DMS53 (cell line): Measurements from ENCODE around the gene MFSD1.
"Not testable (repeated sequence)": the region's sequence is repeated elsewhere in the genome, so short reads cannot be mapped to it uniquely, and the experiment has no call there.

Source experiments
- DNase-seq: peaks from one replicate; lab custom pipeline; 2025; lab: John Stamatoyannopoulos, UW

The MFSD1 gene

DNA sequence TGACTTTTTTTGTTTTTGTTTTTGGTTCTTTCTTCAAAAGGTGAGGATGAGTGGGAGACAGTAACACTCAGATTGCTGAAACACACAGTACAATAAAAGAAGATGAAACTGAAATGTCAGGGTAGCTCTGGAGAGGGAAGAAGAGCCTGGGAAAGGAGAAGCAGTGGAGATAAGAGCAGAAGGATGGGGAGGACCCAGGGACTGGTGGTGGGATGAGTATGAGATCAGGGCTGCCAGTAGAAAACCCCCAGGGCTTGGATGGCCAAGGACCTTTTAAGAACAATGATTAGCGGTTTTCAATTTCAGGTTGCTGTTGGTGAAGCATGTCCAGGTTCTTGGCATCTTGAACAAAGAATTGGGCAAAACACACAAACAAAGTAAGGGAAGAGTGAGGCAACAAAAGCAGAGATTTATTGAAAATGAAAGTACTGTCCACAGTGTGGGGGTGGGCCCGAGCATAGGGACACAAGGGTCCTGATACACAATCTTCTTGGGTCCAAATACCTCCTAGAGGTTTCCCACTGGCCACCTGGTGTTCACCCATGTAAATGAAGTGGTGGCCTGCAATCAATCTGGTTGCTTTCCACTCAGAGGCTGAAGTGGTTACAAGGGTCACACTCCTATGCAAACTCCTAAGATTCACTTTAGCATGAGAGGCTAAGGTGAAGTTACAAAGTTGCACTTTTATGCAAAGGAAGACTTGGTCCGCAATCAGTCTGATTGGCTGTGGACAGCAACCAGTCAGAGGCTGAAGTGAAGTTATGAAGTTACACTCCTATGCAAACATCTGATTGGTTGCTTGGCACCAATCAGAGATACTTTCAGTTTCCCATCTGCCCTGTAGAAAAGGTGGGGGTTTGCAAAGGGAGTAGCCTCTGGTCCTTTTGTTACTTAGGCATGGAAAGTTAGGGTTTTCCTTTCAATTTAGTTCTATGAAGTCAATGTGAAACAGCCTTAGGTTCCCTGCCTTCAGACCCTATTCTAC lies 26.1 kb upstream of the MFSD1 start:
- DNase-seq, result peak; percentile 10

DNA sequence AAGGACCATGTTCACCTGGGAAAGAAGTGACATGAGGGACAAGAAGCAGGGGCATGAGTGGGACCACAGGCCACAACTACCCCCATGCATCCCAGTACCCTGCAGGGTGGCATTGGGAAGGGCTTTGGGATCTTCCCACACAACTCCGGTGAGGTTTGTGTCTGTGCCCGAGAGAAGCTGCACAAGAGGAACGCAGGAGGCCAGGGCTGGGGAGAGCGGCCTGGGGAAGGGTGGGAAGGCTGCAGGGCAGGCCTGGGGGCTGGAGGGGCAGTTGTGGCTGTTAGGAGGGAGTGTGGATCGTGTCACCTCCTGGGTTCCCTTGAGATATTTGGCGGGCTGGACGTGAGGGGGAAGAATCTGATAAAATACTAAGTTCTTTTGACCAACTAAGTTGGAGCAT lies 25.3 kb upstream of the MFSD1 start:
- no peak for DNase-seq

DNA sequence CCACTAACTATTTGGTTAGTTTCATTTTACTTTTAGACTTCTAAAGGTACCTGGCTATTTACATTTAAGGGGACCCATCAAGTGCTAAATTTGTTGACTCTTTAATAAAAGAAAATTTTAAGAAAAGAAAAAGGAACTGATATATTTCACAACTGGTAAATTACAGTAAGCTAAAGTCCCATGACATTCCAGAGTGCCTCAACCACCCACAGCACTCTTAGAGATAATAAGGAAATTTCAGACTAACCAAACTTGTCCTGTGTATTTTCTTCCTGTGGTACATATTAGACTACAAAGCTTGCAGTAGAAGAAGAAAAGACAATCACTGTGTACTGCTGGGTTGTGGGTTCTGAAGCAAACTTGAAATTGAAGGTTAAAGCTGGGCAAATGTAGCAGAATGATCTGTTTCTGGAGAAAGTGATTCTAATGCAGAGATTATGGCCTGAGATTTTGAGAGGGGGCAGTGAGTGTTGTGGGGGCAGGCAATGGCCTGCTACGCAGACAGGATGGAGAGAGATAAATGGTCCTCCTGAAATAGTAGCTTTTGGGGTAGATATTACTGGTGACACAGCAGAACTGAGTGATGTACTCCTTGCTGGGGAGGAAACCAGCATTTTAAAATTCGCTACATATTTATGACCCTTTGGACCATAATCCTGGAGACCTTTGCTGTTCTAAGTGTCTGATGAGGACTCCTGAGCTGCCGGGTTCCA lies 24.5 kb upstream of the MFSD1 start:
- DNase-seq, result no peak

DNA sequence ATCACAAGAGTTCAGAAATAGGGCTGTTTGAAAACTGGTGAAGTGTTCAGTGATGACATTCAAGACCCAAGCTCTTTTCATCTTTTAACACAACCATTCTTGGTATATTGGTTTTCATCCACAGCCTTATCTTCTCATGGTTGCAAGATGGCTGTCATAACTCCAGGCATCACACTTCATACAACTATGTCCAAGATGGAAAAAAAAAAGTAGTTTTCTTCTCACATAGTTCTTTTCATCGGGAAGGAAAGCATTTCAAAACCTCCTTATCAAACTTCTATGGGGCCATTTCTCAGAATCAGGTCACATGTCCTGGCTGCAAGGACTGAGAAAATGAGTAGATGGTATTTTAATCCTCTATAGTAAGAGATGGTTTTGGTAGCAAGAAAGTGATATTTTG lies 21.1 kb upstream of the MFSD1 start:
- no peak for DNase-seq

DNA sequence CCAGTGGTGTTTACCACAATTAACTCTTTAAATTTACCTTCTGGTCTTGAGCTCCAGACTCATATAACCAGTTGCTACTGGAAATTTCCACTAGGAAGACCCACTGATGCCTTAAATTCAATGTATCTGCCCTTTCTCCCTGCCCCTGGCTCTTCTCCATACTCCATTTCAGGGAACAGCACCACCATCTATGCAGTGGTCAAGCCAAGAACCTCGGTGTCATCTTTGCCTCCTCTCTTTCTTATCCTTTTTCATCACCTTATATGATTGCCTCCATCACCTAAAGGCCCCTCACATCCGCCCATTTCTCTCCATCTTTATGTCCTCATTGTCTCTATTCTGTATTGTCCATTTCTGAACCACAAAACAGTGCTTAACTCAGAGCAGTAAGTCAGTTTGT lies 20.7 kb upstream of the MFSD1 start:
- no peak for DNase-seq

DNA sequence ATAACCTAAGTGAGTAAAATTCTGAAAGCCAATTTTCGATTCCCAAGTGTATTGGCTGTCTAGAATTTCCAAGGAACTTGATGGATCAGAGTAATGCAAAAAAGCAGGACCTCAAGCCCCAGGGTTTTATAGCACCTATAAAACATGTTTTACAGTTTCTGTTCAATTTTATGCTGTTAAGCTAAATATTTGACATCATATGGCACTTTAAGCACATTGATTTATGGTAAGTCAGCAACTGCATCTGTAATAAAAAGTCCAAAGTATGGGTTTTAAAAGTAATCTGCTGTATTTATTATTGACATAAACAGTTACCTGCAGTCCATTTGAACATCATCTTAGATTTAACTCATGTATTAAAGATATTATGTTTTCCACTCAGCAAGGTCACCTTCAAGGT lies 20.0 kb upstream of the MFSD1 start:
- DNase-seq, result no peak

DNA sequence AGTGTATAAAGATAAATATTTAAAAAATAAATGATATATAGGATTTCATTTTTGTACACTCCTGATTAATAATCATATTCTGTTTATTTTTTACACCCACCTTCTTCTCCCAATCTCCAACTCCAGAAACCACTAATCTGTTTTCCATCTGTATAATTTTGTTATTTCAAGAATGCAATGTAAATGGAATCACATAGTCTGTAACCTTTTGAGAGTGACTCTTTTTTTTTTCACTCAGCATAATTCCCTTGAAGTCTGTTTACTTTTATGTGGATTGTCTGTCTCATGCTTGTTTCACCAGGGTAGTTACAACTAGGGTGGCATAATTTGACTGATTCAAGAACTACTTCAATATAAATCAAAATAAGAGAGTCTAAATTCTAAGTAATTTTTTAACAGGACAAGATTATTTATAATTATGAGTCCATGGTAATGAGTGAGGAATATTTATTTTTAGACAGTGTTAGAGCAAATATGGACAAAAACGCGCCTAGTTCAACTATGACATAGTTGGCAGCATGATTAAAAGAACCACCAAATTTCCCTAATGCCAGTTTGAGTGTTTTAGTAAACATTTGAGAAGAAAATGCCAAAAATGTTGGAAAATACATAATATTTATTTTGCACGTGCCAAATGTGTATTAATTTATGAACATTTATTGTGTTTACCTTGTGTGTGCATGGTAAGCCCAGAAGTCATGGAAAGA lies 19.4 kb upstream of the MFSD1 start:
- DNase-seq, result no peak

DNA sequence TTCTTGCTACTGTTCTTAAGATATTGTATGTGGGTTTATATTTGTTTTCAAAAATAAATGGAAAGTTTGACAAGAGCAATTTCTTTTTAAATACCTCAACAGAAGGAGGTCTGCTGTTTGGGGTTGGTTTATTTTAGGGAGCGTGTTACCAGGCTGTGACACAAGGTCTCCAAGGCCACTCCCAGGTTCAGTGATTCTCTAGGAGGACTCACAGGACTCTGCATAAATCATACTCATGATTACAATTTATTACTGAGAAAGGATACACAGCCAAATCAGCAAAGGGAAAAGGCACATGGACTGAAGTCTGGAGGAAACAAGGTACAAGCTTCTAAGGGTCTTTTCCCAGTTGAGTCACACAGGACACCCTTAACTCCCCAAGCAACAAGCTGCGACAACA lies 18.8 kb upstream of the MFSD1 start:
- DNase-seq, result no peak

DNA sequence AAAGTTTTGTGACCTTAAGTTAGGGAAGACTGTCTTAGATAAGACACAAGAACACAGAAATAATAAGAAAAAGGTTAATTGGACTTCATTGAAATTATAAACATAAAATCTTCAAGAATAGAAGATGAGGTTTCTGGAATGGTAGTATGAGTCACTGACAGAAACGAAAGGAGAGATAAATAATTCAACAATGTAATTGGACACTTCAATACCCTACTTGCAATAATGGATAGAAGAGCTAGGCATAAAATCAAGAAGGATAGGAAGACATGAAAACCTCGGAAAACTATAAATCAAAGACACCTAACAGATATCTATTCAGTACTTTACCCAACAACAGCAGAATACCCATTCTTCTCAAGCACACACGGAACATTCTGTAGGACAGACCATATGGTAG lies 15.9 kb upstream of the MFSD1 start:
- no peak for DNase-seq

DNA sequence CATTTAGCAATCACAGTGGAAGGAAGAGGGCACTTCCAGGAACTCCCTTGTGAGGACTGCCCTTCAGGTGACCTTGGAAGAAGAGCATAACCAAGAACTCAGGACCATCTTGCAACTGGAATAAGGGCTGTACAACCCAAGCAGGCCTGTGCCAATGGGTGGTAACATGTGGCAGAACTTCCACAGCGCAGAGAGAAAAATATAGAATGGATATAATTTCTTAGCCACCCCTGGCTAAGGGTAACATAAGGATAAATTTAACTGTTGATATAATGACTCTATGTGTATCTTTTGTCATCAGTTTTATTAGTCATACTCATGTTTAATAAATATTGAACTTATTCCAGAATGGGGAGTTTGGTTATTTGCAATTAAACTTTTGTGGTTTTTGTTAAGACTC lies 13.4 kb upstream of the MFSD1 start:
- no peak for DNase-seq

DNA sequence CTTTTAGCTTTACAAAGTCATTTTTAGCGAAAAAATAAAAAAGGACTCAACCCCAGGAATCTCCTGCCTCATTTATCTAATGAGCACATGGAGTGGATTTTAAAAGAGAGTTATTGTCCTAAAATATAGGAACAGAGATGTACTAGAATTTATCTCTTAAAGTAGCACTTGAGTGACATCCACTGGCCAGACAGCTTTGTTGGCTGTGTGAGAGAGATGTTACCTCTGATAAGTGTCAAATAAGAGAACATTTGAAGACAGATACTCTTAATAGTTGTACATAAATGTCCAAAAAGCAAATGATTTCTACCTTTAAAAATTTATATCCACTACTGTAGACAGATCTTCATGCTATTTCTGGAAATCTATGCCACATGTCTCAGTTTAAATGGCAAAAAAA lies 12.3 kb upstream of the MFSD1 start:
- peak; percentile 62 for DNase-seq

DNA sequence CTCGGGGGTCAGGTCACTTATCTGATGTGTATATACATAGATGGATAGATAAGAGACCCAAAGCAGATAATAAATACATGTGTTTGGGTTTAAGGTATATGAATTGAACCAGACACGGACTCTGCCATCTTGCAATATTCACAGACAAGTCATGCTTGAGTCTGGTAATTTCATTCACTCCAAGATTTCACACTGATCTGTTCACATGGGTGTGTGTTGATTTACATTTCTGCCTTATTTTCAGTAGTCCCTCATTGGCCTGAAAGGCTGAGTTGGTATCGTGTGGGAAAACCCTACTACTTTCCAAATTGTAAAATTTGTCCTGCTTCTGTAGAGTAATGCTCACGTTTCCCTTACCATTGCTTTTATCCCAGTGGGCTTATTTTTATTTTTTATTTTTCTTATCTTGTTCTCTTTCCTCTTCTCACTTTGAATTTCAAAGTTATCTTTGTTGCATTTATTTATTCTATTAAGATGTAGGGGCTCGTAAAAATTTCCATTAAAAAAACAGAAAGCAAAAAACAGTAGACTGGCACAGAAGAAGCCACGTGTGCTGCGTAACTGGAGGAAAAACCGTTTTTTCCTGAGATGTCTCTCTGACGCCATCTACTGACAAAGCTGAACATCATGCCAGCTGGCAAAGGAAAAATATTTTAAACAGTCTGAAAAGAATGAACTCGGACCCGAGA lies 10.8 kb upstream of the MFSD1 start:
- DNase-seq, result peak; percentile 79

DNA sequence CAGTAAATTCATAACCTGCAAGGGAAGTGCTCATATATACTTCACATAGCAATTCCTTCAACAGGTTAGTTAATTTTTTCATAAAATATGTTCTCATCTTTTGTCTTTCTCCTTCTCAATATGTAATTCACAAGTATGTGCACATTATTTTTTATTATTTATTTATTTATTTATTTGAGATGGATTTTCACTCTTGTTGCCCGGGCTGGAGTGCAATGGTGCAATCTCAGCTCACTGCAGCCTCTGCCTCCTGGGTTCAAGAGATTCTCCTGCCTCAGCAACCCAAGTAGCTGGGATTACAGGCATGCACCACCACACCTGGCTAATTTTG lies 10.3 kb upstream of the MFSD1 start:
- not testable (repeated sequence) for DNase-seq

DNA sequence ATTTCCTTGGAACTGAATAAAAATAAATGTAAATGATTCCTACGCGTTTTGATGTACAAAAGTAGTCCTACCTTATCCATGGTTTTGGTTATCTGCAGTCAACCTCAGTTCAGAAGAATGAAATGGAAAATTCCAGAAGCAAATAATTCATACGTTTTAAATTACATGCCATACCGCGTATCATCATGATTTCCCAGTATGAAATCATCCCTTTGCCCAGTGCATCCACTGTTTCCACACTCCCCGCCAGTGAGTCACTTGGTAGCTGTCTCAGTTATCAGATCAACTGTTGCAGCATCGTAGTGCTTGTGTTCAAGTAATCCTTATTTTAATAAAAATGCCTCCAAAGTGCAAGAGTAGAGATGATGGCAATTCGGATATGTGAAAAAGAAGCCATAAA lies 9.1 kb upstream of the MFSD1 start:
- DNase-seq, result no peak

DNA sequence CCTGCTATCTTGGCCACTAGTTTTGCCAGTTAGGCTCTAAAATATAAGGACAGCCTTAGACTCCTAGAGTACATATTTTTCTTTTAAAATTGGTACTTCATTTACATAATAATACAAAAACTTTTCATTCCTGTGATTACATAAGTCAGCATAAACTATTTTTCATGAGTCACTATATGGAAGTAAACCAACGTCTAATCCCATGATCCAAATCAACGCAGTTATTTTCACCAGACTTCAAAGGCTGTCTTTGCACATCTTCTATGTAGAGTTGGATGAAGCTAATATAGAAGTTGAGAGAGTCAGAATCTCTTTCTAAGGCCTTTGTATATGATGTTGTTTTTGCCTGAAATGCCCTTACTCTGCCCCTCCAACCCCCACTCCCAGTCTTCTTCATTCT lies 7.6 kb upstream of the MFSD1 start:
- DNase-seq, result no peak

DNA sequence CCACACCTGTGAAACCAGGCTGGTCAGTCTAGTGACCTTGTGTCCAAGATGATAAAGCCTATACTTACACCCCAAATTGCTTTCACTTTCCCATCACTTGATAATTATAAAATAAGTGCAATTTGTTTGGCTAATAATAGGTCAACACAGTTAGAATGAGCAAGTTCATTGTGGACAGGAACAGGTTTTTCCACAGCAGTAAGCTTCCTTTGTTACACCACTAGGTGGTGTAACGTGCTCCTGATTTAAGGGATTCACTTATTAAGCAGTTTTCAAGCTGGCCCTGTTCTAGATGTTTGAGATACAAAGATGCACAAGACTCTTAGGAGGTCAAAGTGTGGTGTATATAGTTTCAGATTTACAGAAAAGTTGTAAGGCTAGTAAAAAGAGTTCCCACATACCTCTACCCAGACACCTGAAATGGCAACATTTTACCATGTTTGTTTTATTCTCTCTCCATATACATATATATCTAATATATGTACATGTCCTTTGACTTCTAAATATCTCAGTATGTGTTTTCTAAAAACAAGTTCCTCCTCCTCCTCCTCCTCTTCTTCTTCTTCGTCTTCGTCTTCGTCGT lies 6.8 kb upstream of the MFSD1 start:
- peak; percentile 72 for DNase-seq

DNA sequence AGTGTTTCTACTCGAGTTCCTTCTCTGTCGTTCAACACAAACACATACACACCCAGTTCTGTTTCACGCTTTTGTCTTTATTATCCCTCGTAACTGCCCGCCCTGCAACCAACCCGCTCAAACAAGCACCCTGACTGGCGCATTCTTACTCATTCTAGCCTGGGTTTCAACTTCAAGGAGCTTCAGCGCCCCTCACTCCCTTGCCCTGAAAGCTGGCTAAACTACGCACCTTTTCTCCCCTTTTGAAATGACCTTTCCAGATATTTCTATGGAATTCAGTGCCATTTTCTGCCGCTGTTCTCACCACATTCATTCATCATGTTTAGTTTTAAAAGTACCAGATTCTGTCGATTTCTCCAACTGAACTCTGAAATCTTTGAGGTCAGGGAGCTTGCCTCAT lies 653 bp upstream of the MFSD1 start:
- DNase-seq, result peak; percentile 12

DNA sequence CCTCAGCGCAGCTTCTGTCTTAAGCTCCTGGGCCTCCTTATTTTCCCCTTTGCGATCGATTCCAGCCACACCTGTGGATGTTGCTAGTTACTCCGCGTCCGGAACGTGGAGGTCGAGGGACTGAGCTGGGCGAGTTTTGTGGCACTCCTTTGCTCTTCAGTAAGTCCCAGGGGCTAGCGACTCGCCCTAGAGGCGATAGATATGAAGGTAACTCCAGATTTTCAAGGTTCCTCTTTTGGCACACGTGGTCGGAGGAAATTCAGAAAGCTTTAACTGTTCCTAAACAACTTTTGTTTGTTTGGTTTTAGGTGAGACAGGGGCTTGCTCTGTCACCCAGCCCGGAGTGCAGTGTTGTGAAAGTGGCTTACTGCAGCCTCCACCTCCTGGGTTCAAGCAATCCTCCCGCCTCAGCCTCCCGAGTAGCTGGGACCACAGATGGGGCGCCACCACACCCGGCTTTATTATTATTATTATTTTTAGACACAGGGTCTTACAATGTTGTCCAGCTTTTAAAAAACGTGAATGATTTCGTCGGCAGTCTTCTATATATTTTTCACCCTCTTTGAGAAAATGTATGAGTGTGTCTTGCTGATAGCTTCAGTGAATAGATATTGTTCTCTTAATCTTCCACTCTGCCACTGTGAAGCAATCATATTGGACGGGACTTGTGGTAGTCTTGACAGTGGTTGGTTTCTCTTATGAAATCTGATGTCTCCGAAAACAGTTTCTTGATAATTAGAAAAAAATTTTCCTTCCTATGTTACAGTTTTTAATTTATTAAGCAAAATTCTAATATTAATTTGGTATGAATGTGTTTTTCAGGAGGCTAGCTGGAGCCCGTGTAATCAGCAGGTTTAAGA lies 785 bp downstream of the MFSD1 start:
- peak; percentile 55 for DNase-seq

DNA sequence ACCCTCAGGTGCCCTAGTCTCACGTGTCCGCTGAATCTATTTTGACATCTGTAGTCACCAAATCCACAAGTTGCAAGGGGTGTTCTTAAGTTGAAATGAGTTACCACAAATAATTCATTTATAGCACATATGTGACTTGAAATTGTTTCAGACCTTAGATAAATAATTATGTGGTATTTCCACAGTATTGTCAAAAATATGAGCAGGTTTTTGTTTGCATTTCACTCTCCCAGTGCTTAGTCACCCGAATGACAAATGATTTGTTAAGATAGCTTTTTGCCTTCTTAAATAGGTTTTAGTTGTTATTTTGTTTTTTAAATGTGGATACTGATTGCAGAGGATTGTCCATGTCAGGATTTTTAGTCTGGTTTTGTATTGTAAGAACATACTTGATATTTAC lies 2.6 kb downstream of the MFSD1 start:
- DNase-seq, result no peak

DNA sequence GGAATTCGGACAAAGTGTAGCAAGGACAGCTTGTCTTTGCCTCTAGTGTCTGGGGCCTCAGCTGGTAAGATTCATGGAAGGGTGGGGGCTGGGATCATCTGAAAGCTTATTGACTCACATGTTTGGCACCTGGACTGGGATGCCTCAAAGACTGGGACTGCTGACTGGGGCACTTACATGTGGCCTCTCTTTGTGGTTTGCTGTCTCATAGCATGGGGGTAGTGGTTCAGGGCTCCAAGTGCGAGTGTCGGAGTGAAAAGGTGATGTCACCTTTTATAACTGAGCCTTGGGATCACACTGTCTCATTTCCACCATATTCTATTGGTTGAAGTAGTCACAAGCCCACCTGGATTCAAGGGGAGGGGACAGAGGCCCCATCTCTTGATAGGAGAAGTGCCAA lies 6.8 kb downstream of the MFSD1 start:
- no peak for DNase-seq

DNA sequence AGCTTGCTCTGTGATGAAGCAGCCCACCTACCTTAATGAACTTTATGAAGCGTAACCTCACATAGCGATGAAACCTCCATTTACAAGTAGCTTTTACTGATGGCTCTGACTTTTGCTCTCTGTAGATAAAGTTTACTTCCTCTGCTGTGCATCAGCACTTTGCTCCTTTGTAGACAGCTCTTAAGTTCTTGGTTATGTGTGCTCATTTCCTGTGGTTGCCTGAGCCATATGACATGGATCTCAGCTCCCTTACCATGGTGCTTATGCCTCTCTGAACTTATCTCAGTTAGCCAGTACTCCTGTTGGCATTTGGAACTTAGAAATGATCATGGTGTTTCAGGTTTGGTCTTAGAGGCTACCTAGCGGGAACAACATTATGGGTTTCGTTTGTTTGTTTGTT lies 7.8 kb downstream of the MFSD1 start:
- no peak for DNase-seq
